Naive thymus-derived CD8-positive, alpha-beta T cell (primary cell): ENCODE measurements around the gene UBE2D3. TPM values are rescaled to one million over a fixed set of nuclear protein-coding genes. Genes with fewer than 3 reads are reported as not detected.
A peak's percentile ranks its signal among the peaks of the same experiment; 100 is the strongest.

Experiments used
- ATAC-seq, 2 donors: fragments of 150-1000 bp; cut with Tn5 transposase in 1 of 2; sonication (Bioruptor Pico), chemical (Tn5 transposase) in 1 of 2; 1 replicate in 1 of 2; 2 replicates in 1 of 2; pipeline ENCODE4 v1.10.0; 2021; ENCODE audit warnings: mild to moderate bottlenecking in 2 of 2, moderate library complexity in 2 of 2
- POLR2A ChIA-PET: fragments of 350-600 bp; sonication (Branson Sonifier 250); formaldehyde crosslinking; loops from one replicate; lab custom pipeline; 2021; ENCODE audit warnings: antibody characterized with exemption; lab: Charles Lee
- DNase-seq, 10 donors: peaks; one replicate each; pipeline versions ENCODE4 v3.0.0 to v3.0.0-alpha.2; 2020 to 2022
- H3K27ac Mint-ChIP-seq, 10 donors: one replicate each; pipeline ENCODE4 v1.8.0; 2020 to 2022; ENCODE audit warnings: mild to moderate bottlenecking in 10 of 10, mixed read lengths in 10 of 10, moderate library complexity in 4 of 10, inconsistent platforms in 1 of 10
- H3K27me3 Mint-ChIP-seq, 5 donors: one replicate each; pipeline ENCODE4 v1.8.0; 2021 to 2022; ENCODE audit warnings: mixed read lengths in 5 of 5
- H3K36me3 Mint-ChIP-seq, 3 donors: one replicate each; pipeline ENCODE4 v1.8.0; 2020 to 2022; ENCODE audit warnings: mixed read lengths in 3 of 3, mild to moderate bottlenecking in 2 of 3, inconsistent platforms in 1 of 3
- H3K4me1 Mint-ChIP-seq, 4 donors: one replicate each; pipeline ENCODE4 v1.8.0; 2021 to 2022; ENCODE audit warnings: mixed read lengths in 4 of 4
- H3K4me3 Mint-ChIP-seq, 10 donors: one replicate each; pipeline ENCODE4 v1.8.0; 2020 to 2022; ENCODE audit warnings: mild to moderate bottlenecking in 10 of 10, mixed read lengths in 10 of 10, moderate library complexity in 6 of 10, inconsistent platforms in 1 of 10
- H3K9me3 Mint-ChIP-seq, 9 donors: one replicate each; pipeline ENCODE4 v1.8.0; 2020 to 2022; ENCODE audit warnings: mixed read lengths in 9 of 9, mild to moderate bottlenecking in 3 of 9, inconsistent platforms in 1 of 9, moderate library complexity in 1 of 9
- polyA plus RNA-seq, 3 donors: library from polyadenylated mRNA; unstranded; fragments of 300-500 nt; fragmentation: Illumina TruSeq; gene quantifications; one replicate each; pipeline ENCODE4 v1.2.3, GENCODE V29; 2021
- total RNA-seq, 8 experiments: library from RNA in 2 of 8; stranded (reverse) in 2 of 8; gene quantifications; one replicate each; pipeline ENCODE4 v1.2.3 and lab custom pipeline; 2021 to 2026

UBE2D3 gene
- total and polyA plus RNA-seq, 5 experiments from 2014 or later = 385 to 475 (median 415) TPM

- Mint-ChIP-seq H3K36me3 (peaks cover 0 to 82% (median 14%) of the 10 kb centered on the region in 3 donors), H3K9me3 (no peaks in the 10 kb centered on the region)
- POLR2A ChIA-PET = interaction anchor here (1.2 to 9.3 kb wide), 3 partner anchors 10 to 56 kb away, joined by 5 to 89 read pairs (median 7); partner anchors contain the start of genes MANBA and UBE2D3
Observed at GRCh38 chr4:102817021-102817605, 10.2 kb downstream of the UBE2D3 start.

GRCh38 chr4:102815981-102816380 lies 11.4 kb downstream of the UBE2D3 start:
- Mint-ChIP-seq H3K36me3 (peaks cover 0 to 80% (median 13%) of the 10 kb centered on the region in 3 donors), H3K4me1 (peaks cover 44 to 93% (median 90%) of the 10 kb centered on the region in 4 donors), H3K4me3 (peak overlapping the region in 9 of 10 donors; percentile 9 to 81 (median 60)), H3K27ac (peak overlapping the region in 9 of 10 donors; percentile 12 to 84 (median 71)), H3K27me3 (no peaks in the 10 kb centered on the region), H3K9me3 (no peaks in the 10 kb centered on the region)
- ATAC-seq (no peak), DNase-seq (no peak)
- POLR2A ChIA-PET = interaction anchor here (1.2 to 9.3 kb wide), 2 partner anchors 11 to 26 kb away, joined by 7 to 89 read pairs; partner anchors contain the start of gene UBE2D3

More at GRCh38 chr4:102817021-102817605, 10.2 kb downstream of the UBE2D3 start:
- H3K4me1 Mint-ChIP-seq = peaks cover 38 to 93% (median 89%) of the 10 kb centered on the region in 4 donors
- DNase-seq (no peak), ATAC-seq (no peak)
- H3K4me3 Mint-ChIP-seq = peak overlapping the region in 9 of 10 donors; percentile 13 to 81 (median 62)
- H3K27ac Mint-ChIP-seq = peak overlapping the region; percentile 7 to 84 (median 72)
- no peaks in the 10 kb centered on the region for H3K27me3 Mint-ChIP-seq

- H3K27me3 Mint-ChIP-seq = no peaks in the 10 kb centered on the region
- H3K4me1 Mint-ChIP-seq = peaks cover 27 to 92% (median 82%) of the 10 kb centered on the region in 4 donors
- no peak for DNase-seq
- peak overlapping the region in 8 of 10 donors; percentile 12 to 85 (median 74) for H3K27ac Mint-ChIP-seq
- no peaks in the 10 kb centered on the region for H3K9me3 Mint-ChIP-seq
- POLR2A ChIA-PET = interaction anchor here (1.7 to 2.1 kb wide), 2 partner anchors 11 to 17 kb away, joined by 8 to 26 read pairs; partner anchors contain the start of gene UBE2D3
- peak overlapping the region in 9 of 10 donors; percentile 8 to 73 (median 50) for H3K4me3 Mint-ChIP-seq
- ATAC-seq = no peak
- H3K36me3 Mint-ChIP-seq = peaks cover 11 to 90% (median 19%) of the 10 kb centered on the region in 3 donors
Observed at GRCh38 chr4:102809691-102810090, 17.7 kb downstream of the UBE2D3 start.

GRCh38 chr4:102809190-102809589 lies 18.2 kb downstream of the UBE2D3 start:
- H3K27ac Mint-ChIP-seq = peak overlapping the region; percentile 11 to 82 (median 56)
- H3K4me3 Mint-ChIP-seq = peak overlapping the region in 7 of 10 donors; percentile 3 to 57 (median 9)
- no peaks in the 10 kb centered on the region for H3K9me3 Mint-ChIP-seq
- no peaks in the 10 kb centered on the region for H3K27me3 Mint-ChIP-seq
- POLR2A ChIA-PET = interaction anchor here (1.7 to 2.1 kb wide), 2 partner anchors 11 to 18 kb away, joined by 8 to 26 read pairs; partner anchors contain the start of gene UBE2D3
- peaks cover 11 to 88% (median 17%) of the 10 kb centered on the region in 3 donors for H3K36me3 Mint-ChIP-seq
- peaks cover 27 to 87% (median 79%) of the 10 kb centered on the region in 4 donors for H3K4me1 Mint-ChIP-seq
- ATAC-seq (peak; percentile 79 to 84), DNase-seq (peak in 1 of 10 donors; percentile 28)

GRCh38 chr4:102808009-102808408 lies 19.3 kb downstream of the UBE2D3 start:
- peak overlapping the region in 5 of 10 donors; percentile 3 to 82 (median 43) for H3K27ac Mint-ChIP-seq
- no peaks in the 10 kb centered on the region for H3K9me3 Mint-ChIP-seq
- H3K27me3 Mint-ChIP-seq = no peaks in the 10 kb centered on the region
- peaks cover 15 to 85% (median 19%) of the 10 kb centered on the region in 3 donors for H3K36me3 Mint-ChIP-seq
- H3K4me3 Mint-ChIP-seq = no peak overlapping the region
- no peak for ATAC-seq
- POLR2A ChIA-PET = no interaction called here
- no peak for DNase-seq
- peaks cover 26 to 81% (median 77%) of the 10 kb centered on the region in 4 donors for H3K4me1 Mint-ChIP-seq

- no peaks in the 10 kb centered on the region for H3K9me3 Mint-ChIP-seq
- peaks cover 15 to 87% (median 21%) of the 10 kb centered on the region in 3 donors for H3K36me3 Mint-ChIP-seq
- peak overlapping the region in 3 of 10 donors; percentile 15 to 46 (median 32) for H3K27ac Mint-ChIP-seq
- peaks cover 28 to 80% (median 76%) of the 10 kb centered on the region in 4 donors for H3K4me1 Mint-ChIP-seq
- POLR2A ChIA-PET = no interaction called here
- no peak overlapping the region for H3K4me3 Mint-ChIP-seq
- DNase-seq (no peak), ATAC-seq (no peak)
- H3K27me3 Mint-ChIP-seq = no peaks in the 10 kb centered on the region
Observed at GRCh38 chr4:102807345-102807744, 20.0 kb downstream of the UBE2D3 start.

- Mint-ChIP-seq H3K4me1 (peaks cover 18 to 37% (median 32%) of the 10 kb centered on the region in 4 donors), H3K4me3 (no peak overlapping the region), H3K27me3 (no peaks in the 10 kb centered on the region), H3K36me3 (peaks cover 9 to 91% (median 48%) of the 10 kb centered on the region in 3 donors), H3K9me3 (no peaks in the 10 kb centered on the region), H3K27ac (peak overlapping the region in 1 of 10 donors; percentile 58)
- POLR2A ChIA-PET = interaction anchor here (0.6 to 0.7 kb wide), 2 partner anchors 9 to 68 kb away, joined by 4 to 5 read pairs; no protein-coding TSS in a partner anchor
- DNase-seq (no peak), ATAC-seq (no peak)
Observed at GRCh38 chr4:102799816-102800215, 27.5 kb downstream of the UBE2D3 start.

- DNase-seq (no peak), ATAC-seq (no peak)
- Mint-ChIP-seq H3K27ac (peak overlapping the region in 4 of 10 donors; percentile 9 to 65 (median 30)), H3K9me3 (peaks cover 0 to 22% (median 9%) of the 10 kb centered on the region in 9 donors), H3K36me3 (peaks cover 25 to 77% (median 64%) of the 10 kb centered on the region in 3 donors), H3K4me1 (peaks cover 10 to 27% (median 13%) of the 10 kb centered on the region in 4 donors), H3K4me3 (no peak overlapping the region), H3K27me3 (no peaks in the 10 kb centered on the region)
- POLR2A ChIA-PET = interaction anchor here (0.5 kb wide), 1 partner anchor 10 kb away, joined by 3 read pairs; no protein-coding TSS in a partner anchor
Observed at GRCh38 chr4:102794999-102795398, 32.4 kb downstream of the UBE2D3 start.

GRCh38 chr4:102792361-102792936 lies 34.9 kb downstream of the UBE2D3 start:
- Mint-ChIP-seq H3K36me3 (peaks cover 25 to 56% (median 54%) of the 10 kb centered on the region in 3 donors), H3K9me3 (peaks cover 0 to 28% (median 14%) of the 10 kb centered on the region in 9 donors), H3K4me1 (peaks cover 8 to 21% (median 11%) of the 10 kb centered on the region in 4 donors), H3K27ac (peak overlapping the region in 8 of 10 donors; percentile 0 to 61 (median 24)), H3K4me3 (no peak overlapping the region), H3K27me3 (no peaks in the 10 kb centered on the region)
- DNase-seq (no peak), ATAC-seq (peak; percentile 24 to 38)
- POLR2A ChIA-PET = interaction anchor here (0.9 to 1.0 kb wide), 2 partner anchors 19 to 77 kb away, joined by 3 to 5 read pairs; partner anchors contain the start of gene CISD2

- Mint-ChIP-seq H3K4me1 (peaks cover 7 to 16% (median 10%) of the 10 kb centered on the region in 4 donors), H3K27me3 (no peaks in the 10 kb centered on the region), H3K4me3 (no peak overlapping the region), H3K27ac (peak overlapping the region in 9 of 10 donors; percentile 8 to 85 (median 47)), H3K9me3 (peaks cover 0 to 29% (median 15%) of the 10 kb centered on the region in 9 donors), H3K36me3 (peaks cover 20 to 49% (median 43%) of the 10 kb centered on the region in 3 donors)
- POLR2A ChIA-PET = interaction anchor here (1.1 to 2.8 kb wide), 2 partner anchors 25 to 37 kb away, joined by 6 to 7 read pairs; no protein-coding TSS in a partner anchor
- DNase-seq = no peak
- peak in 1 of 2 donors; percentile 1 for ATAC-seq
Observed at GRCh38 chr4:102791318-102791835, 36.0 kb downstream of the UBE2D3 start.

- H3K4me3 Mint-ChIP-seq = no peak overlapping the region
- peaks cover 20 to 28% (median 23%) of the 10 kb centered on the region in 3 donors for H3K36me3 Mint-ChIP-seq
- H3K27me3 Mint-ChIP-seq = no peaks in the 10 kb centered on the region
- H3K4me1 Mint-ChIP-seq = peaks cover 4 to 12% (median 8%) of the 10 kb centered on the region in 4 donors
- POLR2A ChIA-PET = interaction anchor here (1.3 to 2.8 kb wide), 3 partner anchors 27 to 38 kb away, joined by 5 to 7 read pairs (median 5); partner anchors contain the start of genes MANBA and UBE2D3
- H3K27ac Mint-ChIP-seq = peak overlapping the region in 5 of 10 donors; percentile 4 to 57 (median 47)
- peak in 1 of 2 donors; percentile 15 for ATAC-seq
- no peak for DNase-seq
- peaks cover 0 to 29% (median 14%) of the 10 kb centered on the region in 9 donors for H3K9me3 Mint-ChIP-seq
Observed at GRCh38 chr4:102789317-102789717, 38.0 kb downstream of the UBE2D3 start.
